ENCODE measurements around the gene ITPR1.

The ITPR1 gene

GRCh38 chr3:4763604-4764247 is 270.6 kb downstream of the ITPR1 start:
- Histone ChIP-seq H3K79me2 (ENCODE audit: insufficient read depth, low read length) (no peaks in the 10 kb centered on the region), H3K4me2 (ENCODE audit: low read length) (no peak overlapping the region), H4K20me1 (ENCODE audit: insufficient read depth, low read length) (no peaks in the 10 kb centered on the region), H3K27me3 (ENCODE audit: insufficient read depth, low read length) (no peaks in the 10 kb centered on the region), H3K9ac (ENCODE audit: low read length) (no peak overlapping the region), H3K4me1 (ENCODE audit: insufficient read depth, low read length, severe bottlenecking) (no peaks in the 10 kb centered on the region), H3K9me3 (ENCODE audit: low read length) (no peaks in the 10 kb centered on the region), H3F3A (ENCODE audit: insufficient read depth, low read length) (no peaks in the 10 kb centered on the region), H3K9me2 (ENCODE audit: low read depth, low read length) (no peaks in the 10 kb centered on the region), H3K4me3 (ENCODE audit: low read depth, low read length, poor library complexity, severe bottlenecking) (no peak overlapping the region), H3K36me3 (ENCODE audit: insufficient read depth, low read length) (no peaks in the 10 kb centered on the region), H2AFZ (ENCODE audit: low read length) (no peak overlapping the region), H3K27ac (ENCODE audit: low read depth, low read length, poor library complexity, severe bottlenecking) (no peak overlapping the region)
- TF ChIP-seq CTCF (IDR thresholded peaks at IDR 0.05; ENCODE audit: low read length) (no peak), EZH2 (IDR thresholded peaks at IDR 0.05; ENCODE audit: borderline replicate concordance, low read length) (no peak)

- H3K4me1 ChIP-seq (ENCODE audit: insufficient read depth, low read length, severe bottlenecking) = no peaks in the 10 kb centered on the region
- no peak for TF ChIP-seq EZH2 (IDR thresholded peaks at IDR 0.05; ENCODE audit: borderline replicate concordance, low read length)
- TF ChIP-seq CTCF (IDR thresholded peaks at IDR 0.05; ENCODE audit: low read length) = no peak
- no peak overlapping the region for H3K4me2 ChIP-seq (ENCODE audit: low read length)
- H3K27ac ChIP-seq (ENCODE audit: low read depth, low read length, poor library complexity, severe bottlenecking) = no peak overlapping the region
- H3K9ac ChIP-seq (ENCODE audit: low read length) = no peak overlapping the region
- H3K36me3 ChIP-seq (ENCODE audit: insufficient read depth, low read length) = no peaks in the 10 kb centered on the region
- H4K20me1 ChIP-seq (ENCODE audit: insufficient read depth, low read length) = no peaks in the 10 kb centered on the region
- H2AFZ ChIP-seq (ENCODE audit: low read length) = no peak overlapping the region
- no peaks in the 10 kb centered on the region for H3K9me2 ChIP-seq (ENCODE audit: low read depth, low read length)
- no peaks in the 10 kb centered on the region for H3K79me2 ChIP-seq (ENCODE audit: insufficient read depth, low read length)
- H3F3A ChIP-seq (ENCODE audit: insufficient read depth, low read length) = no peaks in the 10 kb centered on the region
- no peak overlapping the region for H3K4me3 ChIP-seq (ENCODE audit: low read depth, low read length, poor library complexity, severe bottlenecking)
- H3K9me3 ChIP-seq (ENCODE audit: low read length) = no peaks in the 10 kb centered on the region
- no peaks in the 10 kb centered on the region for H3K27me3 ChIP-seq (ENCODE audit: insufficient read depth, low read length)
Observed at GRCh38 chr3:4765212-4765611, 272.1 kb downstream of the ITPR1 start.

- TF ChIP-seq EZH2 (IDR thresholded peaks at IDR 0.05; ENCODE audit: borderline replicate concordance, low read length) = no peak
- TF ChIP-seq CTCF (IDR thresholded peaks at IDR 0.05; ENCODE audit: low read length) = no peak
- no peaks in the 10 kb centered on the region for H3K36me3 ChIP-seq (ENCODE audit: insufficient read depth, low read length)
- H3K9me2 ChIP-seq (ENCODE audit: low read depth, low read length) = no peaks in the 10 kb centered on the region
- no peaks in the 10 kb centered on the region for H3F3A ChIP-seq (ENCODE audit: insufficient read depth, low read length)
- H3K4me2 ChIP-seq (ENCODE audit: low read length) = no peak overlapping the region
- H2AFZ ChIP-seq (ENCODE audit: low read length) = no peak overlapping the region
- H4K20me1 ChIP-seq (ENCODE audit: insufficient read depth, low read length) = no peaks in the 10 kb centered on the region
- no peak overlapping the region for H3K4me3 ChIP-seq (ENCODE audit: low read depth, low read length, poor library complexity, severe bottlenecking)
- no peak overlapping the region for H3K9ac ChIP-seq (ENCODE audit: low read length)
- no peaks in the 10 kb centered on the region for H3K27me3 ChIP-seq (ENCODE audit: insufficient read depth, low read length)
- H3K4me1 ChIP-seq (ENCODE audit: insufficient read depth, low read length, severe bottlenecking) = no peaks in the 10 kb centered on the region
- H3K79me2 ChIP-seq (ENCODE audit: insufficient read depth, low read length) = no peaks in the 10 kb centered on the region
- H3K9me3 ChIP-seq (ENCODE audit: low read length) = no peaks in the 10 kb centered on the region
- no peak overlapping the region for H3K27ac ChIP-seq (ENCODE audit: low read depth, low read length, poor library complexity, severe bottlenecking)
Observed at GRCh38 chr3:4766263-4766662, 273.1 kb downstream of the ITPR1 start.
